Body of pancreas (tissue), 4 donors: ENCODE measurements around the gene TOP3A.

ENCODE experiments used
- CTCF ChIP-seq, 7 experiments: fragments of 450-650 bp in 4 of 7; fragments of 200-600 bp in 3 of 7; sonication (generic) in 3 of 7; IDR thresholded peaks; one replicate each; pipeline ENCODE4 v1.5.1; 2016 to 2019; ENCODE audit warnings: antibody characterized with exemption in 7 of 7
- POLR2A ChIP-seq, 3 donors: fragments of 450-650 bp; IDR thresholded peaks; one replicate each; pipeline ENCODE4 v1.6.1; 2016; ENCODE audit warnings: antibody characterized with exemption in 3 of 3, mild to moderate bottlenecking in 2 of 3

DNA sequence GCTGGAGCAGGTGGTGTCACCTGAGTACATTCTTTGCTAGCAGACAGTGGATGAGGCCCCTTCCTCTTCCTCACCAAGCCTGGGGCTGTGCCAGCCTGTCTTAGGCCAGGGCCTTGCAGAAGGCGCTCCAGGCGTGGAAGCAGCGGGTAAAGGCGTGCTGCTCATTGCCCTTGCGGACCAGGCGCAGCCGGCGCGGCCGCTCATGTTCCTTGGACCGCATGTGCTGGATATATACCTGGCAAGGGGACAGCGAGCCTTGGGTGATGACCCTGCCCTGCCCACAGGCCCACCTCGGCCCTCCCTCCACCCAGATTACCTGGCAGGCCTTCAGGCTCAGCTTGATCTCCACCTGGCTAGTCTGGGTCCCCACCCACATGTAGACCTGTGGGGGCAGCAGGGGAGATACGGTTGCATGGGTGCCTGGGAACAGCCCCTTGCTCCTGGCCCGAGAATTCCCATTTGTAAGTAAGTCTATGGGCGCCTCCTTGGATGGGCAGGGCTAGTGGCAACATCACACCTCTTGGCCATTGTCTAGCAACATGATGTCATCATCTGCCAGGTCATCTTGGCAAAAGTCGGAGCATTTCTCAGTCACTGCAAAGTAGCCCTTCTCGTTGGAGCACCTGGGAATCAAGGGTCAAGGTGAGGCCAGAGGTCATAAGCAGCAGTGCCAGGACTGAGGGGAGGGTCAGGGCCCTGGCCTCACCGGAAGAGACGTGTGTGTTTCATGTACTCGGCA, 69.6 kb downstream of the TOP3A start:
- no peak for TF ChIP-seq CTCF (IDR thresholded peaks at IDR 0.05)
- TF ChIP-seq POLR2A (IDR thresholded peaks at IDR 0.05), result no peak
